Fibroblast of villous mesenchyme (primary cell): ENCODE data around the gene NR5A1. TPM values are rescaled to one million over a fixed set of nuclear protein-coding genes. Genes with fewer than 3 reads are reported as not detected.

Experiments used
- DNase-seq: peaks from one replicate; pipeline ENCODE4 v3.0.0-alpha.2; 2010; ENCODE audit warnings: low read depth
- H3K4me3 ChIP-seq: 2 replicates; pipeline ENCODE4 v1.5.1; 2011; ENCODE audit warnings: low read depth, mild to moderate bottlenecking, low read length
- CTCF ChIP-seq: IDR thresholded peaks from 2 replicates; pipeline ENCODE4 v1.5.1; 2012; ENCODE audit warnings: low read depth, mild to moderate bottlenecking, low read length; ENCODE audit not compliant: insufficient read depth
- total RNA-seq: library from RNA; depleted of rRNA; stranded (reverse); fragments of >200 nt; gene quantifications from 2 replicates; pipeline ENCODE4 v1.2.3, GENCODE V29; 2012

Gene NR5A1
- total RNA-seq, 1 donor, result not detected

GRCh38 chr9:124549016-124549415 lies 41.8 kb upstream of the NR5A1 start:
- no peak overlapping the region for H3K4me3 ChIP-seq
- no peak for TF ChIP-seq CTCF
- no peak for DNase-seq

- no peak for TF ChIP-seq CTCF
- no peak overlapping the region for H3K4me3 ChIP-seq
- no peak for DNase-seq
These were observed 37.3 kb upstream of the NR5A1 start for GRCh38 chr9:124544535-124544934.

- TF ChIP-seq CTCF, result no peak
- DNase-seq, result no peak
- H3K4me3 ChIP-seq, result no peak overlapping the region
These were observed 34.6 kb upstream of the NR5A1 start for GRCh38 chr9:124541824-124542223.

- no peak for DNase-seq
- no peak for TF ChIP-seq CTCF
- H3K4me3 ChIP-seq, result no peak overlapping the region
These were observed 30.7 kb upstream of the NR5A1 start for GRCh38 chr9:124537926-124538325.

- DNase-seq, result no peak
- no peak for TF ChIP-seq CTCF
- H3K4me3 ChIP-seq, result no peak overlapping the region
These were observed 28.6 kb upstream of the NR5A1 start for GRCh38 chr9:124535846-124536245.

- no peak for TF ChIP-seq CTCF
- no peak overlapping the region for H3K4me3 ChIP-seq
- DNase-seq, result no peak
These were observed 25.7 kb upstream of the NR5A1 start for GRCh38 chr9:124532897-124533296.

- no peak overlapping the region for H3K4me3 ChIP-seq
- TF ChIP-seq CTCF, result no peak
- no peak for DNase-seq
These were observed 23.9 kb upstream of the NR5A1 start for GRCh38 chr9:124531115-124531514.
